Body of pancreas (tissue), 4 donors: Measurements from ENCODE around the gene SURF1.

Experiments
- CTCF ChIP-seq, 7 experiments: fragments of 450-650 bp in 4 of 7; fragments of 200-600 bp in 3 of 7; sonication (generic) in 3 of 7; IDR thresholded peaks; one replicate each; pipeline ENCODE4 v1.5.1; 2016 to 2019; ENCODE audit warnings: antibody characterized with exemption in 7 of 7
- POLR2A ChIP-seq, 3 donors: fragments of 450-650 bp; IDR thresholded peaks; one replicate each; pipeline ENCODE4 v1.6.1; 2016; ENCODE audit warnings: antibody characterized with exemption in 3 of 3, mild to moderate bottlenecking in 2 of 3

- no peak for TF ChIP-seq POLR2A (IDR thresholded peaks at IDR 0.05)
- TF ChIP-seq CTCF (IDR thresholded peaks at IDR 0.05), result no peak
Measured at GRCh38 chr9:133400292-133400691, 44.0 kb upstream of the SURF1 start.
